K562 (cell line): ENCODE results near the gene SGMS1. TPM values are rescaled to one million over a fixed set of nuclear protein-coding genes. Genes with fewer than 3 reads are reported as not detected.
A peak's percentile ranks its signal among the peaks of the same experiment; 100 is the strongest.

Source experiments
- ATAC-seq: fragments of 200-7000 bp; cut with Tn5 transposase; 3 replicates; pipeline ENCODE4 v1.9.1; 2020; ENCODE audit warnings: moderate library complexity
- BruUV-seq: library from RNA; stranded (reverse); fragments of 400-500 nt; replicated peaks from 2 replicates; lab custom pipeline; 2021; lab: Mats Ljungman, UMichigan
- CTCF ChIA-PET: fragments of 300-600 bp; formaldehyde crosslinking; extraction: SDS; loops from one replicate; lab custom pipeline; 2021; ENCODE audit warnings: low intra/inter-chr PET ratio; lab: Yijun Ruan, JAX
- POLR2A ChIA-PET: fragments of 300-600, 350-650 bp; sonication (Branson Sonifier 250); formaldehyde crosslinking; extraction: SDS; loops from one replicate; lab custom pipeline; 2021; ENCODE audit warnings: antibody characterized with exemption, inconsistent platforms; lab: Yijun Ruan, JAX
- DNase-seq, 4 experiments: peaks; one replicate each; pipeline versions ENCODE4 v3.0.0 to v3.0.0-alpha.2; 2011 to 2018; ENCODE audit warnings: low spot score in 3 of 4, mixed read lengths in 3 of 4; ENCODE audit errors: extremely low read depth in 1 of 4
- FAIRE-seq: peaks from 2 replicates; lab custom pipeline; 2011; peaks lifted over from hg19 to GRCh38; lab: Jason Lieb, UNC
- H2AFZ ChIP-seq: 2 replicates; pipeline ENCODE4 v1.6.0; 2011; ENCODE audit warnings: low read depth, low read length, control low read depth, inconsistent platforms
- H3K27ac ChIP-seq: fragments of 200-600 bp; 3 replicates; pipeline ENCODE4 v1.8.0; 2011; ENCODE audit warnings: low read depth, mild to moderate bottlenecking, control low read depth, inconsistent platforms, low read length, moderate library complexity, mixed read lengths; ENCODE audit errors: extremely low read depth
- H3K27me3 ChIP-seq, 2 experiments: fragments of 300-600 bp in 1 of 2; 2 replicates in 1 of 2; 3 replicates in 1 of 2; pipeline versions ENCODE4 v1.6.0 to v1.8.0; 2011; ENCODE audit warnings: inconsistent platforms in 2 of 2, low read length in 2 of 2, mild to moderate bottlenecking in 1 of 2, mixed read lengths in 1 of 2, moderate library complexity in 1 of 2; ENCODE audit not compliant: control insufficient read depth in 2 of 2, insufficient read depth in 2 of 2
- H3K36me3 ChIP-seq: fragments of 300-600 bp; 3 replicates; pipeline ENCODE4 v1.8.0; 2011; ENCODE audit warnings: mild to moderate bottlenecking, low read length, inconsistent platforms; ENCODE audit not compliant: control insufficient read depth, insufficient read depth
- H3K4me1 ChIP-seq, 2 experiments: fragments of 200-600 bp in 1 of 2; replicated peaks in 1 of 2; 2 replicates in 1 of 2; 3 replicates in 1 of 2; pipeline versions ENCODE4 v1.5.1 to v1.8.0; 2011; ENCODE audit warnings: inconsistent platforms in 2 of 2, low read length in 2 of 2, mild to moderate bottlenecking in 1 of 2, mixed read lengths in 1 of 2, moderate library complexity in 1 of 2; ENCODE audit not compliant: control insufficient read depth in 2 of 2, insufficient read depth in 2 of 2
- H3K4me2 ChIP-seq: 2 replicates; pipeline ENCODE4 v1.6.1; 2011; ENCODE audit warnings: low read length, control low read depth, inconsistent platforms, mixed read lengths; ENCODE audit not compliant: insufficient read depth
- H3K4me3 ChIP-seq: fragments of 200-600 bp; sonication (generic), shearing (Covaris generic); 2 replicates; pipeline ENCODE4 v1.5.1; 2016; ENCODE audit warnings: control low read depth, inconsistent platforms
- H3K79me2 ChIP-seq: fragments of 200-600 bp; 3 replicates; pipeline ENCODE4 v1.8.0; 2011; ENCODE audit warnings: low read length, inconsistent platforms; ENCODE audit not compliant: control insufficient read depth, insufficient read depth
- H3K9ac ChIP-seq, 2 experiments: 2 replicates each; pipeline versions ENCODE4 v1.6.0 to v1.6.1; 2011; ENCODE audit warnings: low read depth in 2 of 2, low read length in 2 of 2, control low read depth in 1 of 2, inconsistent platforms in 1 of 2, mild to moderate bottlenecking in 1 of 2, mixed read lengths in 1 of 2; ENCODE audit not compliant: insufficient read depth in 1 of 2
- H3K9me1 ChIP-seq: one replicate; pipeline ENCODE4 v1.6.0; 2011; ENCODE audit warnings: inconsistent platforms, mild to moderate bottlenecking, low read length, moderate library complexity; ENCODE audit not compliant: control insufficient read depth, insufficient read depth
- H3K9me3 ChIP-seq: replicated peaks from 2 replicates; pipeline ENCODE4 v1.5.1; 2011; ENCODE audit warnings: low read depth, low read length, inconsistent platforms; ENCODE audit not compliant: control insufficient read depth, insufficient read depth
- H4K20me1 ChIP-seq: replicated peaks from 2 replicates; pipeline ENCODE4 v1.6.1; 2011; ENCODE audit warnings: low read length, inconsistent platforms, mixed read lengths; ENCODE audit not compliant: control insufficient read depth, insufficient read depth
- ARID3A ChIP-seq: IDR thresholded peaks from 2 replicates; pipeline ENCODE4 v1.6.1; 2012; ENCODE audit warnings: low read depth, low read length, improper control_type of control experiment, borderline replicate concordance
- ATF3 ChIP-seq, 2 experiments: fragments of 450-650 bp in 1 of 2; sonication (generic) in 1 of 2; formaldehyde crosslinking in 1 of 2; IDR thresholded peaks in 1 of 2; conservative IDR thresholded peaks in 1 of 2; 2 replicates each; pipeline versions ENCODE4 v1.6.1 to v1.8.1; 2016 to 2023; ENCODE audit warnings: mild to moderate bottlenecking in 2 of 2, moderate library complexity in 2 of 2, inconsistent platforms in 1 of 2, missing genetic modification reagents in 1 of 2
- CSDE1 ChIP-seq, 2 experiments: fragments of 450-650 bp; IDR thresholded peaks; 2 replicates each; pipeline ENCODE4 v1.6.1; 2016; ENCODE audit warnings: mild to moderate bottlenecking in 1 of 2
- KLF10 ChIP-seq: fragments of 250-450 bp; sonication (Bioruptor Pico); IDR thresholded peaks from 2 replicates; pipeline ENCODE4 v1.6.1; 2021; ENCODE audit warnings: matching md5 sums
- MLLT1 ChIP-seq, 2 experiments: fragments of 450-650 bp; IDR thresholded peaks; 2 replicates each; pipeline ENCODE4 v1.6.1; 2016
- TBL1XR1 ChIP-seq, 2 experiments: IDR thresholded peaks; 2 replicates each; pipeline ENCODE4 v1.6.1; 2012; ENCODE audit warnings: improper control_type of control experiment in 2 of 2, low read length in 2 of 2, mild to moderate bottlenecking in 1 of 2
- TOE1 ChIP-seq, 2 experiments: fragments of 450-650 bp in 1 of 2; sonication (generic) in 1 of 2; formaldehyde crosslinking in 1 of 2; IDR thresholded peaks; 2 replicates each; pipeline versions ENCODE4 v1.7.1 to v1.8.0; 2016 to 2022; ENCODE audit warnings: borderline replicate concordance in 2 of 2, mild to moderate bottlenecking in 2 of 2, antibody characterized with exemption in 1 of 2, inconsistent platforms in 1 of 2, low read depth in 1 of 2, missing genetic modification reagents in 1 of 2, moderate library complexity in 1 of 2
- ZNF639 ChIP-seq, 2 experiments: fragments of 200-800 bp in 1 of 2; sonication (Bioruptor generic) in 1 of 2; sonication (generic) in 1 of 2; formaldehyde crosslinking in 1 of 2; IDR thresholded peaks in 1 of 2; conservative IDR thresholded peaks in 1 of 2; 2 replicates each; pipeline versions ENCODE4 v1.5.0 to v1.6.1; 2016 to 2020; ENCODE audit warnings: missing compliant biosample characterization in 1 of 2, missing genetic modification characterization in 1 of 2, missing genetic modification reagents in 1 of 2
- WGBS: fragments of 100-300 bp; shearing (Covaris generic); methylation state at CpG from one replicate; pipeline ENCODE4 v1.1.6; 2016; ENCODE audit warnings: low coverage, mixed read lengths; ENCODE audit not compliant: insufficient coverage; ENCODE audit errors: missing lambda C conversion rate; 5-methylcytosine and 5-hydroxymethylcytosine counted together
- in situ Hi-C: fragments of 300-500 bp; cut with MboI; formaldehyde crosslinking; loops from 4 replicates; pipeline ENCODE4 v1.15.0; 2018; ENCODE audit warnings: inconsistent platforms, mixed read lengths
- intact Hi-C: fragments of 100-400 bp; cut with micrococcal nuclease; formaldehyde crosslinking; loops from 2 replicates; pipeline ENCODE4 v1.14.2; 2022
- polyA plus RNA-seq, 8 experiments: library from polyadenylated mRNA; depleted of rRNA in 4 of 8; stranded (reverse) in 5 of 8; unstranded in 3 of 8; fragments of >200 nt; fragmentation: Nextera tagmentation in 2 of 8; fragmentation: Illumina TruSeq in 1 of 8; extraction: Ambion mirVana in 2 of 8; extraction: Trizol in 1 of 8; gene quantifications; 2 replicates each; pipeline versions ENCODE4 v1.2.1 to v1.2.3, GENCODE V29; 2011 to 2014; ENCODE audit warnings: inconsistent platforms in 1 of 8, missing spikeins in 1 of 8
- total RNA-seq, 7 experiments: library from RNA; depleted of rRNA in 6 of 7; stranded (reverse); fragments of >200 nt in 6 of 7; fragmentation: Illumina TruSeq in 2 of 7; extraction: Trizol in 2 of 7; gene quantifications; 2 replicates each; pipeline versions ENCODE4 v1.2.1 to v1.2.3, GENCODE V29; 2011 to 2021; ENCODE audit warnings: low replicate concordance in 1 of 7

Gene SGMS1
- total and polyA plus RNA-seq, 9 of the 15 experiments (the other 6 are each of a cell fraction or from before 2014, with no cell fraction given): 22.6 to 232 (median 82.2) TPM

- H3K79me2 ChIP-seq: no peaks in the 10 kb centered on the region
- peak; percentile 62 for ATAC-seq
- H3K9me3 ChIP-seq: no peaks in the 10 kb centered on the region
- no TSS peak for BruUV-seq
- H4K20me1 ChIP-seq: no peaks in the 10 kb centered on the region
- peak in 2 of 4 experiments; percentile 37 to 42 for DNase-seq
- 0 out of 2 replicates have a peak overlapping the region, but pooled peaks have one; percentile 3 for H2AFZ ChIP-seq
- POLR2A ChIA-PET: interaction anchor here (1.1 to 2.6 kb wide), 4 partner anchors 10 to 22 kb away, joined by 3 to 8 read pairs (median 4); partner anchors contain the start of gene ASAH2
- no peaks in the 10 kb centered on the region for H3K36me3 ChIP-seq
- intact Hi-C loops (no loop called here), in situ Hi-C loops (no loop called here)
- H3K4me2 ChIP-seq: no peak overlapping the region
- H3K9me1 ChIP-seq: no peaks in the 10 kb centered on the region
- no peak overlapping the region for H3K9ac ChIP-seq
- CTCF ChIA-PET: interaction anchor here (0.6 kb wide), 1 partner anchor 76 kb away, joined by 3 read pairs; no protein-coding TSS in a partner anchor
- no peaks in the 10 kb centered on the region for H3K27me3 ChIP-seq
- WGBS: 1% methylated on average over 2 of the region's 2 CpGs
- H3K4me1 ChIP-seq: peaks cover 0 to 6% of the 10 kb centered on the region in 2 experiments; a peak in 3 of 5 replicates
- FAIRE-seq: peak; percentile 51
- no peak overlapping the region for H3K4me3 ChIP-seq
- no peak overlapping the region for H3K27ac ChIP-seq
- TF ChIP-seq KLF10: no peak
- TF ChIP-seq TBL1XR1 (IDR thresholded peaks at IDR 0.05; ENCODE audit: low read length in 2 of 2): peak in 1 of 2 experiments; percentile 74; a peak in 2 of 4 replicates
- TF ChIP-seq MLLT1 (IDR thresholded peaks at IDR 0.05): no peak
- TF ChIP-seq TOE1 (IDR thresholded peaks at IDR 0.05; ENCODE audit: borderline replicate concordance): no peak
- no peak for TF ChIP-seq TOE1 (CRISPR knock-in tag; IDR thresholded peaks at IDR 0.05; ENCODE audit: borderline replicate concordance, low read depth)
- TF ChIP-seq ZNF639 (CRISPR knock-in tag; conservative IDR thresholded peaks at IDR 0.05 in 1 of 2, IDR thresholded peaks at IDR 0.05 in 1 of 2): no peak
- TF ChIP-seq ARID3A: no peak
- peak; percentile 43; the same call in 1 of the 2 replicates for TF ChIP-seq ATF3 (IDR thresholded peaks at IDR 0.05)
- TF ChIP-seq ATF3 (CRISPR knock-in tag; conservative IDR thresholded peaks at IDR 0.05): no peak
- TF ChIP-seq CSDE1 (IDR thresholded peaks at IDR 0.05): no peak
Measured at GRCh38 chr10:50260791-50261281, 362.9 kb downstream of the SGMS1 start.
